Measurements from ENCODE around the gene EGFL7. TPM values are rescaled to one million over a fixed set of nuclear protein-coding genes. Genes with fewer than 3 reads are reported as not detected.

EGFL7 gene
- total and polyA plus RNA-seq, 2 of the 13 experiments (the other 11 are each of a cell fraction or from before 2014, with no cell fraction given) = 0.20 to 5.1 TPM

- TF ChIP-seq NCOA2 (CRISPR knock-in tag; IDR thresholded peaks at IDR 0.05) = peak; percentile 71
- peak; percentile 40; the same call in 1 of the 2 replicates for TF ChIP-seq FOXP4 (CRISPR knock-in tag; IDR thresholded peaks at IDR 0.05)
- no peak for TF ChIP-seq UBTF (CRISPR knock-in tag; IDR thresholded peaks at IDR 0.05)
- no peak for TF ChIP-seq FOSL1 (CRISPR knock-in tag; IDR thresholded peaks at IDR 0.05; ENCODE audit: borderline replicate concordance)
- TF ChIP-seq TERF1 (CRISPR knock-in tag; IDR thresholded peaks at IDR 0.05) = no peak
- TF ChIP-seq HDAC2 (CRISPR knock-in tag; IDR thresholded peaks at IDR 0.05) = peak; percentile 50; the same call in 1 of the 2 replicates
- no peak for TF ChIP-seq EEA1 (CRISPR knock-in tag; IDR thresholded peaks at IDR 0.05; ENCODE audit: borderline replicate concordance)
- peak; percentile 29; the same call in 1 of the 2 replicates for TF ChIP-seq IKZF5 (CRISPR knock-in tag; IDR thresholded peaks at IDR 0.05)
- TF ChIP-seq ZNF839 (CRISPR knock-in tag; IDR thresholded peaks at IDR 0.05; ENCODE audit: borderline replicate concordance) = no peak
- 0 out of 2 replicates have a peak, but pooled peaks have one; percentile 23 for TF ChIP-seq THAP11 (CRISPR knock-in tag; IDR thresholded peaks at IDR 0.05)
- 0 out of 2 replicates have a peak, but pooled peaks have one; percentile 36 for TF ChIP-seq POGZ (CRISPR knock-in tag; IDR thresholded peaks at IDR 0.05)
- TF ChIP-seq BCL6 (CRISPR knock-in tag; IDR thresholded peaks at IDR 0.05) = peak; percentile 98
- no peak for TF ChIP-seq ZFX (CRISPR knock-in tag; IDR thresholded peaks at IDR 0.05; ENCODE audit: low read depth)
- no peak for TF ChIP-seq MAZ (IDR thresholded peaks at IDR 0.05; ENCODE audit: borderline replicate concordance, low read depth, low read length)
- TF ChIP-seq MAZ (CRISPR knock-in tag; IDR thresholded peaks at IDR 0.05; ENCODE audit: low read depth) = 0 out of 2 replicates have a peak, but pooled peaks have one; percentile 60
- 0 out of 2 replicates have a peak, but pooled peaks have one; percentile 25 for TF ChIP-seq NR0B2 (CRISPR knock-in tag; IDR thresholded peaks at IDR 0.05)
- no peak for TF ChIP-seq HMGXB4 (CRISPR knock-in tag; IDR thresholded peaks at IDR 0.05; ENCODE audit: borderline replicate concordance in 1 of 2, low read depth in 1 of 2)
- peak; percentile 60; the same call in 1 of the 2 replicates for TF ChIP-seq NCOR1 (IDR thresholded peaks at IDR 0.05; ENCODE audit: borderline replicate concordance, low read length)
- TF ChIP-seq ETV5 (CRISPR knock-in tag; IDR thresholded peaks at IDR 0.05; ENCODE audit: borderline replicate concordance) = peak; percentile 21; the same call in 1 of the 2 replicates
- no peak for TF ChIP-seq SNRNP70 (IDR thresholded peaks at IDR 0.05; ENCODE audit: low read depth, low read length)
Observed at GRCh38 chr9:136674786-136675349, 12.2 kb downstream of the EGFL7 start (continued).

All from HepG2 (cell line).